Activated CD8-positive, alpha-beta memory T cell treated with anti-CD3 and anti-CD28 coated beads for 1 hour (primary cell): Measurements from ENCODE around the gene GPSM3.
"Not testable (repeated sequence)": the region's sequence is repeated elsewhere in the genome, so short reads cannot be mapped to it uniquely, and the experiment has no call there.

Source experiments
- DNase-seq, 2 donors: peaks; one replicate each; pipeline ENCODE4 v3.0.0-alpha.2; 2020; ENCODE audit warnings: low read depth in 1 of 2; ENCODE audit errors: extremely low read depth in 1 of 2

The GPSM3 gene

GRCh38 chr6:32203426-32204267, 11.2 kb upstream of the GPSM3 start:
- no peak for DNase-seq

GRCh38 chr6:32202186-32202585, 9.7 kb upstream of the GPSM3 start:
- no peak for DNase-seq

- DNase-seq, result no peak
Measured at GRCh38 chr6:32200711-32201475, 8.4 kb upstream of the GPSM3 start.

- DNase-seq, result no peak
Measured at GRCh38 chr6:32198866-32199265, 6.4 kb upstream of the GPSM3 start.

GRCh38 chr6:32198345-32198696, 5.9 kb upstream of the GPSM3 start:
- DNase-seq, result no peak

- DNase-seq, result no peak
Measured at GRCh38 chr6:32196682-32197616, 4.5 kb upstream of the GPSM3 start.

GRCh38 chr6:32195902-32196681, 3.6 kb upstream of the GPSM3 start:
- DNase-seq, result peak in 1 of 2 donors; percentile 48

GRCh38 chr6:32195652-32195901, 3.1 kb upstream of the GPSM3 start:
- DNase-seq, result peak; percentile 99 to 100

- DNase-seq, result no peak
Measured at GRCh38 chr6:32194825-32195651, 2.6 kb upstream of the GPSM3 start.

GRCh38 chr6:32194388-32194787, 1.9 kb upstream of the GPSM3 start:
- no peak for DNase-seq

GRCh38 chr6:32193096-32193495, 653 bp upstream of the GPSM3 start:
- DNase-seq, result not testable (repeated sequence)

- DNase-seq, result no peak
Measured at GRCh38 chr6:32191696-32192607, 491 bp downstream of the GPSM3 start.

GRCh38 chr6:32190911-32191677, 1.3 kb downstream of the GPSM3 start:
- DNase-seq, result no peak

GRCh38 chr6:32190054-32190851, 2.2 kb downstream of the GPSM3 start, which contains the start of gene PBX2:
Gene PBX2, minus strand, starts transcription at chr6:32190202. Its CDS starts 287 bp downstream, at chr6:32189915.
- DNase-seq, result peak; percentile 57 to 72

- DNase-seq, result no peak
Measured at GRCh38 chr6:32189742-32190053, 2.7 kb downstream of the GPSM3 start.

GRCh38 chr6:32189069-32189741, 3.2 kb downstream of the GPSM3 start:
- no peak for DNase-seq
